WTC11 (cell line): ENCODE data around the gene TMEM178B. TPM values are rescaled to one million over a fixed set of nuclear protein-coding genes. Genes with fewer than 3 reads are reported as not detected.
A peak's percentile ranks its signal among the peaks of the same experiment; 100 is the strongest.

Experiments used
- ATAC-seq: fragments of 200-7000 bp; cut with Tn5 transposase; 2 replicates; pipeline ENCODE4 v1.10.0; 2021; ENCODE audit warnings: mild to moderate bottlenecking, moderate library complexity
- CTCF ChIA-PET: fragments of 300-600 bp; sonication (Branson Sonifier 250); formaldehyde crosslinking; loops from one replicate; lab custom pipeline; 2021; ENCODE audit warnings: antibody characterized with exemption; lab: Charles Lee
- POLR2A ChIA-PET: fragments of 350-600 bp; sonication (Branson Sonifier 250); formaldehyde crosslinking; loops from one replicate; lab custom pipeline; 2021; ENCODE audit warnings: antibody characterized with exemption; lab: Charles Lee
- DNase-seq: peaks from one replicate; pipeline ENCODE4 v3.0.0; 2021; ENCODE audit warnings: low spot score
- H3K27ac Mint-ChIP-seq: 2 replicates; pipeline ENCODE4 v1.8.0; 2021; ENCODE audit warnings: mixed read lengths
- H3K27me3 Mint-ChIP-seq: 2 replicates; pipeline ENCODE4 v1.8.0; 2021; ENCODE audit warnings: low read depth, mild to moderate bottlenecking, moderate library complexity, mixed read lengths
- H3K36me3 Mint-ChIP-seq: 2 replicates; pipeline ENCODE4 v1.8.0; 2021; ENCODE audit warnings: mixed read lengths
- H3K4me1 Mint-ChIP-seq: 2 replicates; pipeline ENCODE4 v1.8.0; 2022; ENCODE audit warnings: mixed read lengths
- H3K4me3 Mint-ChIP-seq: 2 replicates; pipeline ENCODE4 v1.8.0; 2021; ENCODE audit warnings: mild to moderate bottlenecking, moderate library complexity, mixed read lengths
- H3K9me3 Mint-ChIP-seq: 2 replicates; pipeline ENCODE4 v1.8.0; 2021; ENCODE audit warnings: mixed read lengths
- CBFB ChIP-seq: sonication (generic); formaldehyde crosslinking; IDR thresholded peaks from 2 replicates; pipeline ENCODE4 v1.8.1; 2022; ENCODE audit warnings: mild to moderate bottlenecking, low read depth, missing genetic modification reagents
- CREM ChIP-seq: sonication (generic); formaldehyde crosslinking; IDR thresholded peaks from 2 replicates; pipeline ENCODE4 v1.8.1; 2022; ENCODE audit warnings: mild to moderate bottlenecking, missing genetic modification reagents, moderate library complexity
- ELF4 ChIP-seq: sonication (generic); formaldehyde crosslinking; IDR thresholded peaks from 2 replicates; pipeline ENCODE4 v1.8.1; 2022; ENCODE audit warnings: low read depth, mild to moderate bottlenecking, moderate library complexity, missing genetic modification reagents
- EMX1 ChIP-seq: fragments of 250-450 bp; sonication (Bioruptor Pico); IDR thresholded peaks from 2 replicates; pipeline ENCODE4 v1.8.0; 2021; ENCODE audit warnings: mild to moderate bottlenecking
- ESRRA ChIP-seq: sonication (generic); formaldehyde crosslinking; IDR thresholded peaks from 2 replicates; pipeline ENCODE4 v1.8.1; 2022; ENCODE audit warnings: mild to moderate bottlenecking, missing genetic modification reagents, borderline replicate concordance
- ETV6 ChIP-seq: sonication (generic); formaldehyde crosslinking; IDR thresholded peaks from 2 replicates; pipeline ENCODE4 v1.8.1; 2022; ENCODE audit warnings: mild to moderate bottlenecking, missing genetic modification reagents
- FOXP1 ChIP-seq: sonication (generic); formaldehyde crosslinking; IDR thresholded peaks from 2 replicates; pipeline ENCODE4 v1.8.0; 2022; ENCODE audit warnings: missing genetic modification reagents, mild to moderate bottlenecking, moderate library complexity, borderline replicate concordance
- GTF2I ChIP-seq: fragments of 250-450 bp; sonication (Bioruptor Pico); conservative IDR thresholded peaks from 2 replicates; pipeline ENCODE4 v1.4.0; 2021; ENCODE audit warnings: mild to moderate bottlenecking
- HMGA2 ChIP-seq: fragments of 250-450 bp; sonication (Bioruptor Pico); IDR thresholded peaks from 2 replicates; pipeline ENCODE4 v1.4.0; 2021; ENCODE audit warnings: mild to moderate bottlenecking, moderate library complexity
- JUN ChIP-seq: sonication (generic); formaldehyde crosslinking; IDR thresholded peaks from 2 replicates; pipeline ENCODE4 v1.8.0; 2023; ENCODE audit warnings: mild to moderate bottlenecking, missing genetic modification reagents
- MYBL2 ChIP-seq: sonication (generic); formaldehyde crosslinking; IDR thresholded peaks from 2 replicates; pipeline ENCODE4 v1.8.1; 2023; ENCODE audit warnings: mild to moderate bottlenecking, moderate library complexity, missing genetic modification reagents
- NR1H2 ChIP-seq: sonication (generic); formaldehyde crosslinking; IDR thresholded peaks from 2 replicates; pipeline ENCODE4 v1.9.0; 2021; ENCODE audit warnings: mild to moderate bottlenecking, moderate library complexity, missing genetic modification reagents
- SOX15 ChIP-seq: fragments of 250-450 bp; sonication (Bioruptor Pico); IDR thresholded peaks from 2 replicates; pipeline ENCODE4 v1.9.0; 2021; ENCODE audit warnings: mild to moderate bottlenecking
- SP1 ChIP-seq: sonication (generic); formaldehyde crosslinking; conservative IDR thresholded peaks from 2 replicates; pipeline ENCODE4 v1.8.1; 2022; ENCODE audit warnings: missing genetic modification reagents
- TCF7 ChIP-seq: sonication (generic); formaldehyde crosslinking; IDR thresholded peaks from 2 replicates; pipeline ENCODE4 v1.8.0; 2022; ENCODE audit warnings: mild to moderate bottlenecking, low read depth, missing genetic modification reagents, moderate library complexity
- ZBTB21 ChIP-seq: sonication (generic); formaldehyde crosslinking; IDR thresholded peaks from 2 replicates; pipeline ENCODE4 v1.8.1; 2023; ENCODE audit warnings: mild to moderate bottlenecking, missing genetic modification reagents, borderline replicate concordance
- ZNF232 ChIP-seq: sonication (generic); formaldehyde crosslinking; IDR thresholded peaks from 2 replicates; pipeline ENCODE4 v1.8.0; 2022; ENCODE audit warnings: mild to moderate bottlenecking, missing genetic modification reagents
- ZNF317 ChIP-seq: sonication (generic); formaldehyde crosslinking; IDR thresholded peaks from 2 replicates; pipeline ENCODE4 v1.8.1; 2023; ENCODE audit warnings: low read depth, mild to moderate bottlenecking, moderate library complexity, missing genetic modification reagents, borderline replicate concordance
- ZNF423 ChIP-seq: fragments of 250-450 bp; sonication (Bioruptor Pico); IDR thresholded peaks from 2 replicates; pipeline ENCODE4 v2.1.2; 2022; ENCODE audit warnings: mild to moderate bottlenecking, moderate library complexity
- total RNA-seq: library from RNA; stranded (reverse); gene quantifications from 3 replicates; pipeline ENCODE4 v1.2.3, GENCODE V29; 2021
- TF ChIP-seq, protein P1 (sequence below): sonication (generic); formaldehyde crosslinking; IDR thresholded peaks from 2 replicates; pipeline ENCODE4 v1.8.0; 2022; ENCODE audit warnings: mild to moderate bottlenecking, missing genetic modification reagents
- TF ChIP-seq, protein P2 (sequence below): fragments of 250-450 bp; sonication (Bioruptor Pico); IDR thresholded peaks from 2 replicates; pipeline ENCODE4 v2.1.2; 2022; ENCODE audit warnings: mild to moderate bottlenecking, moderate library complexity
- TF ChIP-seq, protein P3 (sequence below): sonication (generic); formaldehyde crosslinking; conservative IDR thresholded peaks from 2 replicates; pipeline ENCODE4 v1.8.1; 2022; ENCODE audit warnings: mild to moderate bottlenecking, missing genetic modification reagents
- TF ChIP-seq, protein P4 (sequence below): sonication (generic); formaldehyde crosslinking; IDR thresholded peaks from 2 replicates; pipeline ENCODE4 v1.8.1; 2023; ENCODE audit warnings: mild to moderate bottlenecking, missing genetic modification reagents, moderate library complexity
- TF ChIP-seq, protein P5 (sequence below): sonication (generic); formaldehyde crosslinking; IDR thresholded peaks from 2 replicates; pipeline ENCODE4 v1.8.1; 2023; ENCODE audit warnings: mild to moderate bottlenecking, missing genetic modification reagents
- TF ChIP-seq, protein P6 (sequence below): fragments of 250-450 bp; sonication (Bioruptor Pico); IDR thresholded peaks from 2 replicates; pipeline ENCODE4 v1.9.0; 2021; ENCODE audit warnings: moderate library complexity, mild to moderate bottlenecking, inconsistent platforms, borderline replicate concordance
- TF ChIP-seq, protein P7 (sequence below): fragments of 200-600 bp; IDR thresholded peaks from 2 replicates; pipeline ENCODE4 v1.8.0; 2022; ENCODE audit warnings: antibody characterized with exemption
- TF ChIP-seq, protein P8 (sequence below): sonication (generic); formaldehyde crosslinking; IDR thresholded peaks from 2 replicates; pipeline ENCODE4 v1.8.1; 2022; ENCODE audit warnings: mild to moderate bottlenecking, moderate library complexity, missing genetic modification reagents

The TMEM178B gene
- total RNA-seq, 1 experiment from 2014 or later = 20.4 TPM

DNA sequence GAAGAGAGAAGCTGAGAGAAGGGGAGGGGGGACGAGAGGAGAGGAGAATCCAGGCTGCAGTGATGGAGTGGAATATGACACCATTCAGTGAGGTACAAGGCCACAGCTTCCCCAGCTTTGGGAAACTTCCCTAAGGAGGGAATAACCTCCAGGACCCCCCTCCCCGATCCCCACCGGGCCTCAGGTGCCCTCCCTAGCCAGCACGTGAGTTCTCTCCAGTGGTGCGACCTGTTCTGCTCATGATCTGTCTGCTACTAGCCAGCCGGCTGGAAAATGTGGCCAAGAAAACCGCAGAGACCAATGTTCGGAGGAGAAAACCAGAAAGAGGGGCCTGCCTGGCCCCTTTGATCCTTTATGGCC lies 437.4 kb downstream of the TMEM178B start (continued):
- TF ChIP-seq, protein P1, sequence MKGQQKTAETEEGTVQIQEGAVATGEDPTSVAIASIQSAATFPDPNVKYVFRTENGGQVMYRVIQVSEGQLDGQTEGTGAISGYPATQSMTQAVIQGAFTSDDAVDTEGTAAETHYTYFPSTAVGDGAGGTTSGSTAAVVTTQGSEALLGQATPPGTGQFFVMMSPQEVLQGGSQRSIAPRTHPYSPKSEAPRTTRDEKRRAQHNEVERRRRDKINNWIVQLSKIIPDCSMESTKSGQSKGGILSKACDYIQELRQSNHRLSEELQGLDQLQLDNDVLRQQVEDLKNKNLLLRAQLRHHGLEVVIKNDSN (CRISPR knock-in tag) = no peak
- TF ChIP-seq, protein P2, sequence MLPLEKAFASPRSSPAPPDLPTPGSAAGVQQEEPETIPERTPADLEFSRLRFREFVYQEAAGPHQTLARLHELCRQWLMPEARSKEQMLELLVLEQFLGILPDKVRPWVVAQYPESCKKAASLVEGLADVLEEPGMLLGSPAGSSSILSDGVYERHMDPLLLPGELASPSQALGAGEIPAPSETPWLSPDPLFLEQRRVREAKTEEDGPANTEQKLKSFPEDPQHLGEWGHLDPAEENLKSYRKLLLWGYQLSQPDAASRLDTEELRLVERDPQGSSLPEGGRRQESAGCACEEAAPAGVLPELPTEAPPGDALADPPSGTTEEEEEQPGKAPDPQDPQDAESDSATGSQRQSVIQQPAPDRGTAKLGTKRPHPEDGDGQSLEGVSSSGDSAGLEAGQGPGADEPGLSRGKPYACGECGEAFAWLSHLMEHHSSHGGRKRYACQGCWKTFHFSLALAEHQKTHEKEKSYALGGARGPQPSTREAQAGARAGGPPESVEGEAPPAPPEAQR (CRISPR knock-in tag) = no peak
- TF ChIP-seq HMGA2 (CRISPR knock-in tag) (no peak), JUN (CRISPR knock-in tag) (no peak), ZNF423 (CRISPR knock-in tag) (no peak)
- TF ChIP-seq, protein P3, sequence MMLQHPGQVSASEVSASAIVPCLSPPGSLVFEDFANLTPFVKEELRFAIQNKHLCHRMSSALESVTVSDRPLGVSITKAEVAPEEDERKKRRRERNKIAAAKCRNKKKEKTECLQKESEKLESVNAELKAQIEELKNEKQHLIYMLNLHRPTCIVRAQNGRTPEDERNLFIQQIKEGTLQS (CRISPR knock-in tag) = no peak
- TF ChIP-seq, protein P4, sequence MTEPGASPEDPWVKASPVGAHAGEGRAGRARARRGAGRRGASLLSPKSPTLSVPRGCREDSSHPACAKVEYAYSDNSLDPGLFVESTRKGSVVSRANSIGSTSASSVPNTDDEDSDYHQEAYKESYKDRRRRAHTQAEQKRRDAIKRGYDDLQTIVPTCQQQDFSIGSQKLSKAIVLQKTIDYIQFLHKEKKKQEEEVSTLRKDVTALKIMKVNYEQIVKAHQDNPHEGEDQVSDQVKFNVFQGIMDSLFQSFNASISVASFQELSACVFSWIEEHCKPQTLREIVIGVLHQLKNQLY (CRISPR knock-in tag) = no peak

DNA sequence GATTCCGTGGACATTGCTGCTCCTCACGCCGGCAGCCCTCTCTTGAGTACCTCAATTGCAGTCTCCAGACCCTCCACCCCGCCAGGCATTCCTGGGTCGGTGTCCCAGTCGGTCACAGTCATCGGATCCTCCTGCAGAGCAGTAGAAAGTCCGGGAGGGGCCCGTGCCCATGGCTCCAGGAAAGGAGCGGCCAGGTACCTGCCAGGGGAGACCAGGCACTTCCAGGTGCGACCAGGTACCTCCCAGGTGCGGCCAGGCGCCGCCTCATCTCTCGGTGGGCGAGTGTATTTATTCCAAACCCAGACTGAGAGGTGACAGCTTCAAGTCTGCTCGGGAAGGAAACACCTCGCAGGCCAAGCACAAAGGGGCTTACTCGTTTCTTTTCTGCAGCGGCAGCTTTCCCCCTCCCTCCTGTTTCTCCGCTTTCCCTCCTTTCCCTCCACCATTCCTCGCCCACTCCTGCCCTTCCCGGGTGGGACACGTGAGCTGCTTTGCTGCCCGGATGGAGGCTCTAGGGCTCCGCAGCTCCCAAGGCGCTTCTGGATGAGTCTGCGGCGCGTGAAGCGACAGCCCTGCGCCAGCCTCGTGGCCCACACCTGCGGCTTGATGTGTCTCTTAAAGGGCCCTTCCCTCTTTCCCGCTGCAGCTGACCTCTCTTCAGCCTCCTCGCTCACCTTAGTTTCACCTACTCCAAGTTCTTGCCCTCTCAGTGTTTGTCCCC lies 438.0 kb downstream of the TMEM178B start:
- Mint-ChIP-seq H3K4me3 (peak overlapping the region; percentile 74), H3K27me3 (peaks cover 21% of the 10 kb centered on the region), H3K36me3 (peaks cover 45% of the 10 kb centered on the region), H3K4me1 (peaks cover 20% of the 10 kb centered on the region), H3K27ac (peak overlapping the region; percentile 75), H3K9me3 (peaks cover 41% of the 10 kb centered on the region)
- ATAC-seq (peak; percentile 78), DNase-seq (peak; percentile 61)
- ChIA-PET POLR2A (interaction anchor here (1.2 kb wide), 1 partner anchor 440 kb away, joined by 3 read pairs; no protein-coding TSS in a partner anchor), CTCF (interaction anchor here (0.6 to 1.4 kb wide), 2 partner anchors 163 to 195 kb away, joined by 3 read pairs; no protein-coding TSS in a partner anchor)
- TF ChIP-seq ZNF317 (CRISPR knock-in tag) (no peak), ZNF232 (CRISPR knock-in tag) (peak; percentile 75; the same call in 1 of the 2 replicates), ZBTB21 (peak; percentile 84; the same call in 1 of the 2 replicates), HMGA2 (CRISPR knock-in tag) (no peak), ESRRA (peak; percentile 49; the same call in 1 of the 2 replicates), ETV6 (CRISPR knock-in tag) (peak; percentile 70; the same call in 1 of the 2 replicates), ELF4 (CRISPR knock-in tag) (no peak), MYBL2 (CRISPR knock-in tag) (peak; percentile 68; the same call in 1 of the 2 replicates), CREM (CRISPR knock-in tag) (peak; percentile 51; the same call in 1 of the 2 replicates), NR1H2 (CRISPR knock-in tag) (0 out of 2 replicates have a peak, but pooled peaks have one; percentile 47), GTF2I (no peak), EMX1 (CRISPR knock-in tag) (no peak), SOX15 (CRISPR knock-in tag) (no peak), CBFB (no peak), FOXP1 (CRISPR knock-in tag) (peak; percentile 82; the same call in 1 of the 2 replicates), TCF7 (no peak), SP1 (CRISPR knock-in tag) (no peak), JUN (CRISPR knock-in tag) (peak; percentile 69; the same call in 1 of the 2 replicates)
- TF ChIP-seq, protein P5, sequence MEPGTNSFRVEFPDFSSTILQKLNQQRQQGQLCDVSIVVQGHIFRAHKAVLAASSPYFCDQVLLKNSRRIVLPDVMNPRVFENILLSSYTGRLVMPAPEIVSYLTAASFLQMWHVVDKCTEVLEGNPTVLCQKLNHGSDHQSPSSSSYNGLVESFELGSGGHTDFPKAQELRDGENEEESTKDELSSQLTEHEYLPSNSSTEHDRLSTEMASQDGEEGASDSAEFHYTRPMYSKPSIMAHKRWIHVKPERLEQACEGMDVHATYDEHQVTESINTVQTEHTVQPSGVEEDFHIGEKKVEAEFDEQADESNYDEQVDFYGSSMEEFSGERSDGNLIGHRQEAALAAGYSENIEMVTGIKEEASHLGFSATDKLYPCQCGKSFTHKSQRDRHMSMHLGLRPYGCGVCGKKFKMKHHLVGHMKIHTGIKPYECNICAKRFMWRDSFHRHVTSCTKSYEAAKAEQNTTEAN = peak; percentile 33; the same call in 1 of the 2 replicates
- TF ChIP-seq, protein P6, sequence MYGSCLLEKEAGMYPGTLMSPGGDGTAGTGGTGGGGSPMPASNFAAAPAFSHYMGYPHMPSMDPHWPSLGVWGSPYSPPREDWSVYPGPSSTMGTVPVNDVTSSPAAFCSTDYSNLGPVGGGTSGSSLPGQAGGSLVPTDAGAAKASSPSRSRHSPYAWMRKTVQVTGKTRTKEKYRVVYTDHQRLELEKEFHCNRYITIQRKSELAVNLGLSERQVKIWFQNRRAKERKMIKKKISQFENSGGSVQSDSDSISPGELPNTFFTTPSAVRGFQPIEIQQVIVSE (CRISPR knock-in tag) = no peak
- TF ChIP-seq, protein P7, sequence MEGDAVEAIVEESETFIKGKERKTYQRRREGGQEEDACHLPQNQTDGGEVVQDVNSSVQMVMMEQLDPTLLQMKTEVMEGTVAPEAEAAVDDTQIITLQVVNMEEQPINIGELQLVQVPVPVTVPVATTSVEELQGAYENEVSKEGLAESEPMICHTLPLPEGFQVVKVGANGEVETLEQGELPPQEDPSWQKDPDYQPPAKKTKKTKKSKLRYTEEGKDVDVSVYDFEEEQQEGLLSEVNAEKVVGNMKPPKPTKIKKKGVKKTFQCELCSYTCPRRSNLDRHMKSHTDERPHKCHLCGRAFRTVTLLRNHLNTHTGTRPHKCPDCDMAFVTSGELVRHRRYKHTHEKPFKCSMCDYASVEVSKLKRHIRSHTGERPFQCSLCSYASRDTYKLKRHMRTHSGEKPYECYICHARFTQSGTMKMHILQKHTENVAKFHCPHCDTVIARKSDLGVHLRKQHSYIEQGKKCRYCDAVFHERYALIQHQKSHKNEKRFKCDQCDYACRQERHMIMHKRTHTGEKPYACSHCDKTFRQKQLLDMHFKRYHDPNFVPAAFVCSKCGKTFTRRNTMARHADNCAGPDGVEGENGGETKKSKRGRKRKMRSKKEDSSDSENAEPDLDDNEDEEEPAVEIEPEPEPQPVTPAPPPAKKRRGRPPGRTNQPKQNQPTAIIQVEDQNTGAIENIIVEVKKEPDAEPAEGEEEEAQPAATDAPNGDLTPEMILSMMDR = no peak
- TF ChIP-seq, protein P8, sequence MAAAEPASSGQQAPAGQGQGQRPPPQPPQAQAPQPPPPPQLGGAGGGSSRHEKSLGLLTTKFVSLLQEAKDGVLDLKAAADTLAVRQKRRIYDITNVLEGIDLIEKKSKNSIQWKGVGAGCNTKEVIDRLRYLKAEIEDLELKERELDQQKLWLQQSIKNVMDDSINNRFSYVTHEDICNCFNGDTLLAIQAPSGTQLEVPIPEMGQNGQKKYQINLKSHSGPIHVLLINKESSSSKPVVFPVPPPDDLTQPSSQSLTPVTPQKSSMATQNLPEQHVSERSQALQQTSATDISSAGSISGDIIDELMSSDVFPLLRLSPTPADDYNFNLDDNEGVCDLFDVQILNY (CRISPR knock-in tag) = no peak
